Skeletal muscle tissue (tissue), 4 donors: ENCODE measurements around the gene MRPL45. TPM values are rescaled to one million over a fixed set of nuclear protein-coding genes. Genes with fewer than 3 reads are reported as not detected.
"Not testable (repeated sequence)": the region's sequence is repeated elsewhere in the genome, so short reads cannot be mapped to it uniquely, and the experiment has no call there.

Source experiments
- H3K27ac ChIP-seq: one replicate; pipeline ENCODE4 v1.7.0; 2013; ENCODE audit warnings: mild to moderate bottlenecking, low read depth, low read length, inconsistent platforms
- H3K27me3 ChIP-seq, 3 donors: one replicate each; pipeline ENCODE4 v1.7.0; 2013; ENCODE audit warnings: low read length in 3 of 3; ENCODE audit not compliant: control insufficient read depth in 3 of 3, insufficient read depth in 3 of 3
- H3K36me3 ChIP-seq, 3 donors: one replicate each; pipeline ENCODE4 v1.7.0; 2013; ENCODE audit warnings: low read length in 3 of 3; ENCODE audit not compliant: control insufficient read depth in 3 of 3, insufficient read depth in 3 of 3
- H3K4me1 ChIP-seq, 3 donors: one replicate each; pipeline ENCODE4 v1.7.0; 2013; ENCODE audit warnings: low read length in 3 of 3, mild to moderate bottlenecking in 3 of 3; ENCODE audit not compliant: control insufficient read depth in 3 of 3, insufficient read depth in 3 of 3
- H3K4me3 ChIP-seq, 3 donors: one replicate each; pipeline ENCODE4 v1.7.0; 2013; ENCODE audit warnings: low read length in 3 of 3
- H3K9ac ChIP-seq, 3 donors: one replicate each; pipeline ENCODE4 v1.7.0; 2013; ENCODE audit warnings: low read length in 3 of 3, mild to moderate bottlenecking in 3 of 3, moderate library complexity in 2 of 3, low read depth in 1 of 3
- H3K9me3 ChIP-seq, 3 donors: one replicate each; pipeline ENCODE4 v1.7.0; 2013; ENCODE audit warnings: low read length in 3 of 3; ENCODE audit not compliant: control insufficient read depth in 3 of 3
- total RNA-seq: library from RNA; depleted of rRNA; stranded (reverse); fragments of >200 nt; gene quantifications from one replicate; pipeline ENCODE4 v1.2.3, GENCODE V29; 2014
- donor health status: Osteomylitis.

The MRPL45 gene
- total RNA-seq, result 45.4 TPM

DNA sequence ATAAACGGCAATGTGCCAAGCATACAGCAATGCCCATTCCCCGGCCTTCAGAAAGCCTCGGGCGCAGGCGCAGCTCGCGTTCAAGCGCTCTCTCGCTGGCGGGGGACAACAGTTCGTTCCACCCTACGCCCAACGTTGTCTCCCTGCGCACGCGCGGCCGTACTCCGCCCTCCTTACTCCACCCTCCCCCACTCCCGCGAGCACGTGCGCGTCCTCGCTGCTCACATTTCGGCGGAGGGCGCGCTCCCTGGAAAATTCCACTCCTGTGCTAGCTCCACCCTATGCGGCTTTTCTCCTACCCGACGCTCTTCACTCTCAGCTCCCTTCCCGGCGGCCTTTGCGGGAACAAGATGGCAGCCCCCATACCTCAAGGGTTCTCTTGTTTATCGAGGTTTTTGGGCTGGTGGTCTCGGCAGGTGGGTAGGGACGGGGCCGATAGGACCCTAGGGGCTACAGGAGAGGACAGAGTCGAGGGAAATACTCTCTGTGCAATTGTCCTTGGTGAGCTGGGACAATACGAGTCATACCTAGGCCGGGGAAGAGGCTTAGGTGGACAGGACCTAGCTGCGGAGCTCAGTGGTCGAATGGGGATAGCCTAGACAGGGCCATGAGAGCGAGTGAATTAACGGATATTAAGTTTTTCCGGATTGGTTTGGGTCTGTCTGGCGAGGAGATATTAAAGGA, at the start of gene MRPL45:
Gene MRPL45 (plus strand): TSS at position 335 of the 684 bp plus-strand sequence. CDS start 16 bp downstream, at position 351.
- H3K9me3 ChIP-seq, H3K36me3 ChIP-seq, H3K4me1 ChIP-seq, H3K27me3 ChIP-seq: not testable (repeated sequence)
- Histone ChIP-seq H3K4me3 (peak within 1 kb of the TSS; percentile 78 to 85 (median 79)), H3K9ac (peak within 1 kb of the TSS; percentile 82 to 89 (median 83)), H3K27ac (peak within 1 kb of the TSS; percentile 78)

GRCh38 chr17:38253191-38253590, 43.8 kb upstream of the MRPL45 start:
- not testable (repeated sequence) for H3K36me3 ChIP-seq, H3K9me3 ChIP-seq, H3K4me3 ChIP-seq, H3K27me3 ChIP-seq, H3K4me1 ChIP-seq, H3K9ac ChIP-seq, H3K27ac ChIP-seq

DNA sequence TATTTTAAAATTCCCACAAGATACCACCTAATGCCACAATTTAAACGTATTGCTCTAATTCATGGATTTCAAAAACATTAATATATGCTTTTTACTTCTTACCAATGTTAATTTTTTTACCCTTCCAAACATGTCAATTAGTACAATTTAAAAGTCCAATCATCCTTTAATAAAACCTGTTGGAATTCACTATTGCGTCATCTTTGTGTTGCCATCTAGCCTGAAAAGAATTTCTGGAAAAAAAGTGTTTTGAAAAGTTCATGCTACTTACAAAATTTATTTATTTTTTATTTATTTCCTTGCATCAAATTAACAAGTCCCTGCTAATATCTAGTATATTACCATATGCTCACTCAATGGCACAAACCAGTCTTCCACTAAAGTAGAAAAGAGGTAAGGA, 42.6 kb upstream of the MRPL45 start:
- not testable (repeated sequence) for H3K27me3 ChIP-seq, H3K9me3 ChIP-seq, H3K4me1 ChIP-seq, H3K36me3 ChIP-seq, H3K9ac ChIP-seq, H3K27ac ChIP-seq, H3K4me3 ChIP-seq

DNA sequence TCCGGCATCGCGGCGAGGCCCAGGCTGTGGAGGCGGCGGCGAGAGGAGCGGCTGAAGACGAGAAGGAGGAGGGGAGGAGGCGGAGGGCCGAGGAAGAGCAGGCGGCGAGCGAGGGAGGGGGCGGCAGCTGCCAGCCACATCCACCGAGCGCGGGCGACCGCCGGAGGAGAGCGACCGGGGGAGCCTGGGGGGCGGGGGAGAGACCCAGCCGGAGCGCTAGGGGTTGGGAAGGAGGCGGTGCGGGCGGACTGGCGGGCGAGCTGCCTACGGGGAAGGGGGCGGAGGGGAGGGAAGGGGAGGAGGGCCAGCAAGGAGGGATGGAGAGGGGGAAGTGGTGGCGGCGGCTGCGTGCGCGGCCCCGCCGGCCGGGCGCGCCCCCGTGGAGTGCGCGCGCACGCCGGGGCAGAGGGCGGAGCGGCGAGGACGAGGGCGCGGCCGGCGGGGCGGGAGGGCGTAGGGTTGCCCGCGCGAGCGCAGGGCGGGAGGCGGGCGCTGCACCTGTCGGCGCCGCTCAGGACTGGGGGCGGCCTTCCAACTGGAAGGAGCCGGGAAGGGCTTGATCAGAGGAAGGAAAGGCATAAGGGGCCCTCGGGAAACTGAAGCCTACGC, 39.9 kb upstream of the MRPL45 start:
- not testable (repeated sequence) for H3K4me1 ChIP-seq, H3K9me3 ChIP-seq, H3K27me3 ChIP-seq, H3K36me3 ChIP-seq
- Histone ChIP-seq H3K27ac (peak overlapping the region; percentile 77), H3K9ac (peak overlapping the region in 2 of 3 donors; percentile 51 to 57), H3K4me3 (peak overlapping the region in 1 of 3 donors; percentile 38)

GRCh38 chr17:38265974-38266506, 30.9 kb upstream of the MRPL45 start:
- H3K36me3 ChIP-seq, H3K9ac ChIP-seq, H3K27me3 ChIP-seq, H3K4me1 ChIP-seq, H3K4me3 ChIP-seq, H3K27ac ChIP-seq, H3K9me3 ChIP-seq: not testable (repeated sequence)

DNA sequence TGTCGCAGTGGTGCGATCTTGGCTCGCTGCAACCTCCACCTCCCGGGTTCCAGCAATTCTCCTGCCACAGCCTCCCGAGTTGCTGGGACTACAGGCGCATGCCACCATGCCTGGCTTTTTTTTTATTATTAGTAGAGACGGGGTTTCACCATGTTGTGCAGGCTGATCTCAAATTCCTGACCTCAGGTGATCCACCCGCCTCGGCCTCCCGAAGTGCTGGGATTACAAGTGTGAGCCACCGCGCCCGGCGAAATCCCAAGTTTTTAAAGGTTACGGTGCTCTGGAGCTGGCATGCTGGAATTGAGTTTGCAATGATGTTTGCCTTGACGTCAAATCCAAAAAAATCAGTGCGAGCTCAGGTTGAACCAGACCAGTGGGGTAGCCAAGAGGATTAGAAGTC, 30.4 kb upstream of the MRPL45 start:
- not testable (repeated sequence) for H3K36me3 ChIP-seq, H3K4me3 ChIP-seq, H3K27me3 ChIP-seq, H3K27ac ChIP-seq, H3K9me3 ChIP-seq, H3K4me1 ChIP-seq, H3K9ac ChIP-seq

GRCh38 chr17:38268138-38268537, 28.8 kb upstream of the MRPL45 start:
- H3K27me3 ChIP-seq, H3K4me1 ChIP-seq, H3K27ac ChIP-seq, H3K36me3 ChIP-seq, H3K9ac ChIP-seq, H3K9me3 ChIP-seq, H3K4me3 ChIP-seq: not testable (repeated sequence)

- H3K27me3 ChIP-seq, H3K36me3 ChIP-seq, H3K4me3 ChIP-seq, H3K27ac ChIP-seq, H3K4me1 ChIP-seq, H3K9me3 ChIP-seq, H3K9ac ChIP-seq: not testable (repeated sequence)
Measured at GRCh38 chr17:38269045-38269444, 27.9 kb upstream of the MRPL45 start.

DNA sequence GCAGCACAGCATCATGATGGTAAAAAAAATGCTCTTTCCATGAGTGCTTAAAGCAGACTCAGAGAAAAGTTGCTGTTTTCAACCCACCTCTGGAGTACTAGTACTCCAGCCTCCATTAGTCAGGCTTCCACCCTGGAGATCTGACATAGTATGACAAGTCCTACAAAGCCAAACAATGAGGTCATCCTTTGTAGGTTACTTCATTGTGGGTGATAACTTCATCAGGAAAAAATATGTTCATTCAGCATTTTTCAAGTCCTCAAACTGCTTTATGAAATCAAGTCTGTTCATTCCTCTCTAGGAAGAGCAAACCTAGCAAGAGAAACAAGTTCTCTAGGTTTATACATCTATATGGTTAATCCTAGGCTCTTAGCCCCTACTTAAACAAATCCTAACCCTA, 27.4 kb upstream of the MRPL45 start:
- not testable (repeated sequence) for H3K4me1 ChIP-seq, H3K36me3 ChIP-seq, H3K27me3 ChIP-seq, H3K9me3 ChIP-seq, H3K27ac ChIP-seq, H3K4me3 ChIP-seq, H3K9ac ChIP-seq

DNA sequence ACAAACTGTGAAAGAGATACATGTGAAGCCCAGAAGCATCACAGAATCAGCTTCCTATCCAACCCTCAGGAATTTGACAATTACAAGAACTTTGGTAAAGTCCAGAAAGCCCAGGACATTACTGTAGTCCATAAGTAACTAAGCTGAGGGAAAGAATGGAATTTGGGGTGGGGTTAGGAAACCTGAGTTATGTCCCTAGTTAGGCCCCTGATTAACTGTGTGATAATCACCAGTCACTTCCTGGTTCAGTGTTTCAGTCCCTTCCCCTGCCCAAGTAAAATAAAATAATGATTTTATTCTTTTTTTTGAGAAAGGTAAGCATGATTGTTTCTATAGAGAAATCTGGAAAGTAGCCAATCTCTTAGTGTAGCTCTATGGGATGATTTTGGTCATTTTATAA, 11.0 kb upstream of the MRPL45 start:
- not testable (repeated sequence) for H3K36me3 ChIP-seq, H3K9me3 ChIP-seq, H3K27me3 ChIP-seq, H3K4me3 ChIP-seq, H3K9ac ChIP-seq, H3K27ac ChIP-seq, H3K4me1 ChIP-seq
